GM13976 (cell line): ENCODE data around the gene ESR1.

Experiments used
- DNase-seq: peaks from one replicate; pipeline ENCODE4 v3.0.0; 2012; ENCODE audit warnings: low spot score
- in situ Hi-C: fragments of 300-500 bp; cut with MboI; formaldehyde crosslinking; loops from one replicate; pipeline ENCODE4 v1.12.0; 2022; ENCODE audit warnings: low sequenced_read_pairs, mixed read lengths, inconsistent platforms; ENCODE audit not compliant: unreplicated experiment
- TF ChIP-seq, protein P1 (sequence below): IDR thresholded peaks from 2 replicates; pipeline ENCODE4 v1.5.1; 2012; ENCODE audit warnings: borderline replicate concordance, mild to moderate bottlenecking; ENCODE audit not compliant: insufficient read depth; ENCODE audit errors: extremely low read depth, missing control alignments, control extremely low read depth

The ESR1 gene

DNA sequence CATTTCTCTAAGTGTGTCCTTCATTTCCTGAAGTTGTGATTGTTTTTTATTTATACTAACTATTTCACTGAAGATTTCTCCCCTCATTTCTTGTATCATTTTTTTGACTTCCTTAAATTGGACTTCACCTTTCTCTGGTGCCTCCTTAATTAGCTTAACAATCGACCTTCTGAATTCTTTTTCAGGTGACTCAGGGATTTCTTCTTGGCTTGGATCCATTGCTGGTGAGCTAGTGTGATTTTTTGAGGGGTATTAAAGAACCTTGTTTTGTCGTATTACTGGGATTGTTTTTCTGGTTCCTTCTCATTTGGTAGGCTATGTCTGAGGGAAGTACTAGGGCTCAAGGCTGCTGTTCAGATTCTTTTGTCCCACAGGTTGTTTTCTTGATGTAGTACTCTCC is 92.8 kb downstream of the ESR1 start:
- in situ Hi-C loops = no loop called here
- TF ChIP-seq, protein P1, sequence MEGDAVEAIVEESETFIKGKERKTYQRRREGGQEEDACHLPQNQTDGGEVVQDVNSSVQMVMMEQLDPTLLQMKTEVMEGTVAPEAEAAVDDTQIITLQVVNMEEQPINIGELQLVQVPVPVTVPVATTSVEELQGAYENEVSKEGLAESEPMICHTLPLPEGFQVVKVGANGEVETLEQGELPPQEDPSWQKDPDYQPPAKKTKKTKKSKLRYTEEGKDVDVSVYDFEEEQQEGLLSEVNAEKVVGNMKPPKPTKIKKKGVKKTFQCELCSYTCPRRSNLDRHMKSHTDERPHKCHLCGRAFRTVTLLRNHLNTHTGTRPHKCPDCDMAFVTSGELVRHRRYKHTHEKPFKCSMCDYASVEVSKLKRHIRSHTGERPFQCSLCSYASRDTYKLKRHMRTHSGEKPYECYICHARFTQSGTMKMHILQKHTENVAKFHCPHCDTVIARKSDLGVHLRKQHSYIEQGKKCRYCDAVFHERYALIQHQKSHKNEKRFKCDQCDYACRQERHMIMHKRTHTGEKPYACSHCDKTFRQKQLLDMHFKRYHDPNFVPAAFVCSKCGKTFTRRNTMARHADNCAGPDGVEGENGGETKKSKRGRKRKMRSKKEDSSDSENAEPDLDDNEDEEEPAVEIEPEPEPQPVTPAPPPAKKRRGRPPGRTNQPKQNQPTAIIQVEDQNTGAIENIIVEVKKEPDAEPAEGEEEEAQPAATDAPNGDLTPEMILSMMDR = no peak
- DNase-seq = no peak

DNA sequence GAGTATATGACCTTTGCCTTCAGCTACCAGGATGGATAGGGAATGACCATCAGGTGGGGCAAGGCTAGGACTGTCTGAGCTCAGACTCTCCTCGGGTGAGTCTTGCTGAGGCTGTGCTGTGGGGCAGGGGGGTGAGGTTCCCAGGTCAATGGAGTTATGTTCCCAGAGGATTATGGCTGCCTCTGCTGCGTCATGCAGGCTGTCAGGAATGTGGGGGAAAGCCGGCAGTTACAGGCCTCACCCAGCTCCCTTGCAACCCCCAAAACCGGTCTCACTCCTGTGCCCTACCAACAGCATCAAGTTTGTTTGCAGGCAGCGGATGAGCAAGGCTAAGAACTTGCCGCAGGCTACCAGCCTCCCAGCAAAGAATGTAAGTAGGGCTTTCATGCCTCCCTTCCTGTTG is 93.5 kb downstream of the ESR1 start:
- DNase-seq = no peak
- TF ChIP-seq, protein P1 = no peak
- in situ Hi-C loops = no loop called here

DNA sequence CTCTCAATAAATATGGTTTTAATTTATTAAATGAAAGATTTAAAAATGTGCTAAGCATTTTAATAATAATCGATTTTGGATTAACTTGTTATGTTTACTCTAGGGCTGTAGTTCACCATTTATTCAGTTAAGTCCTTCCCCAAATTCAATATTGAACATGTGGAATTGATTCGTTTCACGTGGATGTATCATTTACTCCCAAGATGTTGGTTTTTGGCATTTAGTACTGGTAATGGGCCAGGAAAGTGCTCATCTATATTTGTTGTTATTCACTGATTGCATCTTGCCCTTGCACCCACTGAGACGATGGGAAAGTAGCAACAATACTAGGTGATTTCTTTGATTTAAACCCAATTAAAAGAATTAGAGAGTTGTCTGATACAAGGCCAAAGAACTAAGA is 97.1 kb downstream of the ESR1 start:
- in situ Hi-C loops = no loop called here
- TF ChIP-seq, protein P1 = no peak
- DNase-seq = no peak

DNA sequence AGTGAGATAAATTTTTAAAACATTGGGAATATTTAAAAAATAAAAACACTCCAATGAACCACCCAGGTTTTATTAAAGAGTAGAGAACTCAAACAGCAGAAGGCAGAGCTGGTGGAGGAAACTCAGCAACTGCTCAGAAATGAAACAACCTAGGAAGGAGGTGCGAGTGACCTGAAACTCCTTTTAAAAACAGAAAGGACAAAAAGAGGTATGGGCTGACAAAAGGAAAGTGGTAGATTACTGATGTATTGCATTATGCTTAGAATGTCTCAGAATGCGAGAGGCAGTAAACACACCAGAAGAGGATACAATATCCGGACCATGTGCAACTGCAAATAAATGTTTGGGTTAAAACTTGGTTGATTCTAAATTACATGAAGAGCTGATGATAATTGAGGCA is 97.6 kb downstream of the ESR1 start:
- DNase-seq = no peak
- TF ChIP-seq, protein P1 = no peak
- in situ Hi-C loops = no loop called here

DNA sequence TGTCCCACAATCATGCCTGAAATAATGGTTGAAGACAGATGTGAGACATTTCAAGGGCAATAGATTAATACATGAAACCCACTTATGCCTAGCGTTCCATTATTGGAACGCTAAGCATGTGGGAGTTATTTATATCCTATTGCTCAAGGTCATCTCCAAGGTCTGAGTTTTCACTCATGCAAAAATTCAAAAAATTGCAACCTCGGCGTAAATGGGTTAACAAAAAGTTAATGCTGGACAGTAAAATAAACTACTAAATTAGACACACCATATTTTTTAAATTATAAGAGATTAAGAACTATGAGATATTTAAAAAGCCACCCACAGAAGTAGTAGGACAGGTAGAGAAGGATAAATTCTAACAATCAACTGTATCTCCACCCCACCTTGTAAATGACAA is 98.4 kb downstream of the ESR1 start:
- no peak for DNase-seq
- TF ChIP-seq, protein P1 = no peak
- in situ Hi-C loops = no loop called here

DNA sequence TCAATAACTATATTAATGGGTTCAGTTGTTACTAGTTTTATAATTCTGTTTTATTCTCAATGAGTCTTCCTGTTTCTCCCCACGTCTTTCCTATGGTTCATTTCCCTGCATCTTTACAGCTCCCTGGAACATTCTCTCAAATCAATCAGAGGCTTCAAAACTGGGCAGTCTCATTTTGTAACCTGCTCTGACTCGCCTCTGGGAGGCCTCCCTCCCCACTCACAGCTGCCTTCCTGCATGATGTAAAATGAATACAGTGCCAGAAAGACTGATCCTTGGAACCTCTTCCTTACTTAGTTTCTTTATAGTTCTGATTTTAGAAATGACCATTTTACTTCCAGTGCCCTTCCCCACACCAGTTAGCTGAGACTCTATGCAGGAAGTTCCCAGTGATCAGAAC is 103.9 kb downstream of the ESR1 start:
- in situ Hi-C loops = no loop called here
- TF ChIP-seq, protein P1 = no peak
- DNase-seq = no peak

DNA sequence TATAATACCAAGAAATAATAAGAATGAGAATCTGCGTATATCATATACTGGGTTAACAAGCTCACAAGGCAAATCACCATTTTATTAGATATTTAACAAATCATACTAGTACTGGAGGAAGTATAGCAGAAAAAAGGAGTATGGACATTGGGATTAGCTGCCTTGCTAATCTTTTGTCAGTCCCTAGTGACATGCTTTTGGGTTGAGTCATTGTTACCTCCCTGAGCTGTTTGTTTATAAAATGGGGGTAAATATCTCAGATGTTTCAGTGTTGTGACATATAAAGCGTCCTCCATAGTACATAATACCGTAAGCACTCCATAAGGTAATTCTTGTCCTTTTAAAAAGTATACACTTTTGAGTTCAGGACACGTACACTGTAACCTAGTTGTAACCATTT is 107.0 kb downstream of the ESR1 start:
- DNase-seq = no peak
- in situ Hi-C loops = no loop called here
- TF ChIP-seq, protein P1 = no peak
